ENCODE measurements around the gene TSPAN2.

TSPAN2 gene

GRCh38 chr1:115112496-115113375 is 23.4 kb upstream of the TSPAN2 start:
- peak; percentile 38 for DNase-seq

DNA sequence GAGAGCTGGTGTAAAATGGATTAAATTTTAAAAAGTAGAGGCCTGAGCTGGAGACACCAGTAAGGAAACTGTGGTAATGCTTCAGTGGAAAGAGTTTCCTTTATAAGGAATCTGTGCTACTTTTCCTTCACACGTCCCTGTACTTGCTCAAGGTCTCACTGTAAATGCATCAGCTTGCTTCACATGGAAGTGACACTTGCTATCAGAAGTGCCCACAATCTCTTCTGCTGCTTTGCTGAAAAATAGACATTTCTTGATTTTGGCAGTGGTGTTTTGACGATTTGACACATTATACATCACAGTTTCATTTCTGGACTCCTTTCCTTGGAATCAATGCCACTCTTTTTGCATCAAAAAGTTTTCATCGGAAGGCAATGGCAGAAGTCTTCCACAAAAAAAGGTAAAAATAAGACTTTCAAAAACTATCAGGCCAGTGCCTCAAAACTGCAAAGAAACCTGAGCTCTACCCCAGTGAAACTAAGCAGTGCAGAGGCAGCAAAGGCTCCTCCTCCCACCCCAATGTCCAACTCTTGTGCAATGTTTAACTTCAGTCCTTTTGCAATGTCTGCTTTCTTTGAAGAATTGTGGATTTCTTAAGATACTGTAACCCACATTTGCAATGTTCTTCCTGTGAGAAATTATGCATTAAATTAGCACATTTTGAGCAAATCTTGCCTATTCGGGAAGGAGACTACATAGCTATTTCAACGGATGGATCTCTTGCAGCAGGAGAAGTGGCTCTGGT is 18.4 kb upstream of the TSPAN2 start:
- DNase-seq, result no peak

GRCh38 chr1:115105831-115106230 is 16.5 kb upstream of the TSPAN2 start:
- DNase-seq, result no peak

DNA sequence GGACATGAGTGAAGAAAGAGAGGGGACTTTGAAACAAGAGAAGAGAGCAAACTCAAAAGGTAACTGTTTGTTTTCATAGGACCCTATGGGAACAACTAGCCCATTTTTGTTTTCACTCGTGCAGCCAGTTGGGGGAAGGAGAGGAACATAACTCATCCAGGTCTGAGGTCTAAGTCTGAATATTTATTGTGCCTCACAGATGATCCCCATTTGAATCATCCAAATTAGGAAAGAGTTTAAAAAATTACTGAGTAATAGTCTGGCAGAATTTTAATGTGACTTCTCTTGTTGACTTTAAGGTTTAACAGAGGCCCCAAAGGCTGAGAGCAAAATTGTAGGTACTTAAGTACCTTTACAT is 10.4 kb upstream of the TSPAN2 start:
- DNase-seq, result no peak

DNA sequence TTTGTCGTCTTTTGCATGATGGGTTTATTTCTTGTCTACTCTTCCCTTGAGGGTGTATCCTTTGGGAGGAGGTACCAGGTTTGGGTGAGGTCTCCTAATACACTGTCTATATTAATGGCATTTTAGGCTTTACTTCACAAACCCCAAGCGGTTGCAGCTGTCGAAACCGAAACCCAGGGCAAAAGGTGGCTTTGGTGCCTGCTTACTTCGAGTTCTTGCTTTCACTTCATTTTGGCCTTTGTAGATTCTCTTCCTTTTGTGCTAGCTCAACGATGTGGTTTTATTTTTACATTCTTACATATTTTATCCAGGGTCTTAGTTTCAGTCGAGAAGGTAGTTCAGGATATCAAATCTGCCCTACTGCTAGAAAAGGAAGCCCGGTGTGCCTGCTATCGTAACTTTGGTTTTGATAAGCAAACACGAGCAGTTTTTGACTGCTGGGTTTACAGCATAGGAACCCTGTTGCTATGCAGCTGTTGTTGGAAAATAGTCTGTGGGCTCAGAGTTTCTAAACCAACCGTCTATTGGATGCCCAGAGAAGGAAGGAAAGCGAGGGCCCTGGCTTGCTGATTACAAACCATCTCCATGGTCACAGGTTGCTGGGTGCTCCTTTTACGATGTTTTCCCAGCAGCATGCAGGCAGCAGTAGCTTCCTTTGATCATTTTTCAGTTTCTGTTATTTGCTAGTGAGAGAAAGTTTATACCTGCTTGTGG is 9.8 kb upstream of the TSPAN2 start:
- peak; percentile 59 for DNase-seq

- no peak for DNase-seq
Observed at GRCh38 chr1:115092175-115092574, 2.9 kb upstream of the TSPAN2 start.

GRCh38 chr1:115091572-115091971 is 2.3 kb upstream of the TSPAN2 start:
- DNase-seq, result no peak

DNA sequence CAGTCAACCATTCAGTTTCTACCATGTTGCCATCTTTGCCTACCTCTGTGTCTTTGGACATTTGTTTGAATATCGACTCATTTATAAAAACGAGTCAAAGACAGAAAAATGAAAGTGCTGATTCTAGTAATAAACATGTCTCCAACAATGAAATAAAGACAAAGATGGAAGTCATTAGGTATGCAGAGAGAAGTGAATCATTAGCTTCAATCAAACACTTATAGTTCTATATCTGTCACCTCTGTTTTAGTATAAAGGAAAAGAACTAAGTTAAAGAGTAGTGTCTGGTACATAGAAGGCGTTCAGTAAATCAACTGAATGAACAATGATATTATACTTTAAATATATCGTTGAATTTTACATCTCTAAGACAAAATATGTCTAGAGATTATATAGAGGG is 1.7 kb upstream of the TSPAN2 start:
- DNase-seq, result no peak

DNA sequence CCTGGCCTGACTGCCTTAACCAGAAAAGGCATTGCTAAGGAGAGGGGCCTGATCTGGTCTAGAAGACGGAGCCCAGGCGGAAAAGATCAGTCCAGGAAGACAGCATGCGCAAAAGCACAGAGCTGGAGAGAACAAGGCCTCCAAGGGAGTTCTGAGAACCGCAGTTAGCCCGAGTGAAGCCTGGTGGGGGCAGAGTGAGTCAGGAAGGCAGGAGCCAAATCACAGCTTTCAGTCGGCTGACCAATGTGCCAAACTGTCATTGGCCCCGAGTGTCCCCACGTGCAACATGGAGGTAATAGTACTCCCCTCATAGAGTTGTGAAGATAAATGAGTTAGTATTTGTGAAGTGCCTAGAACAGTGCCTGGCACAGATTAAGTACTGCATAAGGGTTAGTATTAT is 1.2 kb upstream of the TSPAN2 start:
- DNase-seq, result no peak

GRCh38 chr1:115090186-115090490 is 835 bp upstream of the TSPAN2 start:
- no peak for DNase-seq

DNA sequence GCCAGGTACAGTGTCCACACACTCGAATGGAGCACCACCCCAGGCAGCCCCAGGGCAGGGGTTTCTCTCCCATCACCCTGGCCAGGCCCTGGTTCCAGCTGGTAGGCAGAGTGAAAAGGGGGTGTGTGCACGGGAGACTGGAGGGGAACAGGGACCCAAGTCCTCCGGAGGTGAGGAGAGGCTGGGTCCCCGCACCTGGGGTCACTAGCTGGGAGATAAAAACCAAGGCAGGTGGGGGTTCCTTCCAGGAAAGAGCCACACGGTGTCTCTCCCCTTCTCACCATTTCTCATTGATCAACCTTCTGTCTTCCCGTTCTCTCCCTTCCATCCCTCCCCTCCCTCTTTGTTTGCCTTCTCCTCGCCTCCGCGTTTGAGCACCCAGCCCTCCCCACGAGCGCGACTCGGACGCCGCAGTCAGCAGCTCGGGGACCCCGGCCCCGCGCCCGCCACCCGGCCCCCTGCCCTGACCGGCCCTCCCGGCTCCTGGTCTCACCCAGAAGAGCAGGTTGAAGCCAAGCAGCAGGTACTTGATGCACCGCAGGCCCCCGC is 358 bp downstream of the TSPAN2 start:
- no peak for DNase-seq

GRCh38 chr1:115088115-115088778 is 1.1 kb downstream of the TSPAN2 start:
- DNase-seq, result no peak

GRCh38 chr1:115086176-115086830 is 3.0 kb downstream of the TSPAN2 start:
- DNase-seq, result no peak

GRCh38 chr1:115084902-115085511 is 4.3 kb downstream of the TSPAN2 start:
- DNase-seq, result no peak

GRCh38 chr1:115082949-115083348 is 6.4 kb downstream of the TSPAN2 start:
- no peak for DNase-seq

GRCh38 chr1:115078708-115079107 is 10.6 kb downstream of the TSPAN2 start:
- DNase-seq, result no peak

GRCh38 chr1:115077984-115078330 is 11.3 kb downstream of the TSPAN2 start:
- no peak for DNase-seq

DNA sequence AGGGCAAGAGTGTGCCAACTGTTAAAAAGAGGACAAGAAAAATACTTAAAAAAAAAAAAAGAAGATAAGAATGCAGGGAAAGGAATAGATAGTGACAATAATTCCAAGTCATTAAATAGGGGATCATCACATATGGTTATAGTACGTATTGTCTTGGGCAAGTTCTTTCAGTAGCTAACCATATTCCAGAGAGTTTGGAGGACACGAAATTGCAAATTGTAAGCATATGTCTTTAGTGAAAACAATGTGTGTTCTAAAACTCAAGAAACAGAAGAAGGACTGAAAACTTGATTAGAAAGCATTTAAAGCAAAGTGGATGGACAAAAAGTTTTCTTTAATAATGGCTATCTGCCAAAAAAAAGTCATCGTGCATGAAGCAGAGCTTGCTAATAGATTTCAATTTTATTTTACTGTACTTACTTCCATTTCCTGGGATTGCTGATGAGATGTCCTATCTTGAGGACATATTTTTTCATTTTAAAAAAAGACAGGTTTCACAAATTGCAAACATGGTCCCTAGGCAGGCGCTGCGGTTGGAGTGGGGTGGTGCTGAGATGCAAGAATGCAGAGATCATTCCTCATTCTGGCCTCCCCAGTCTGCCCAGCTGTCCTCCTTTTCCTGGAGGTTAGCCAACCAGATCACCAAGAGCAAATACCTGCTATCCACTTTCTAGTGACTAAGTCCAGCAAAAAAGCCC is 11.9 kb downstream of the TSPAN2 start:
- DNase-seq, result no peak

DNA sequence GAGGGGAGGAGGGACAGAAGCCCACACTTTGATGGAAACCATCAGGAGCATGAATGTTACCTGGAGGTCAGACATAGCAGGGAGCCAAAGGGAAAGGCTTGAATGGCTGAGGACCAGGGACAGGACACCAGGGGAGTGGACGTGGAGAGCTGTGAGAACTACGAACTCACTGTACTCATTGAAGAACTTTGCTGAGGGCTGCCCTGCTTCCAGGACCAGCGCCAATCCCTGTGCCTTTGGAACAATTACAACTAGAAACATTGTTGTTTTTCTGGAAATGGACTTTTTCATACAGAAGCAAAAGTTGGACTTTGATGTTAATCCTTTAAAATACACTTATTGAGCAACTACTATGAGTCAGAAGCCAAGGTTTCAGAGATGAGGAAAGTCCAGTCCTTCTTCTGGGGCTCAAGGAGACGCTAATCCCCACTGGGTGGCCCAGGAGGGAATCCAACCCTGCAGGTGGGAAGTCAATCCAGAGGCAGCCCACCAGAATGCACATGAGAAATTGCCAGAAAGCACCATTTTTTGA is 12.9 kb downstream of the TSPAN2 start:
- no peak for DNase-seq

DNA sequence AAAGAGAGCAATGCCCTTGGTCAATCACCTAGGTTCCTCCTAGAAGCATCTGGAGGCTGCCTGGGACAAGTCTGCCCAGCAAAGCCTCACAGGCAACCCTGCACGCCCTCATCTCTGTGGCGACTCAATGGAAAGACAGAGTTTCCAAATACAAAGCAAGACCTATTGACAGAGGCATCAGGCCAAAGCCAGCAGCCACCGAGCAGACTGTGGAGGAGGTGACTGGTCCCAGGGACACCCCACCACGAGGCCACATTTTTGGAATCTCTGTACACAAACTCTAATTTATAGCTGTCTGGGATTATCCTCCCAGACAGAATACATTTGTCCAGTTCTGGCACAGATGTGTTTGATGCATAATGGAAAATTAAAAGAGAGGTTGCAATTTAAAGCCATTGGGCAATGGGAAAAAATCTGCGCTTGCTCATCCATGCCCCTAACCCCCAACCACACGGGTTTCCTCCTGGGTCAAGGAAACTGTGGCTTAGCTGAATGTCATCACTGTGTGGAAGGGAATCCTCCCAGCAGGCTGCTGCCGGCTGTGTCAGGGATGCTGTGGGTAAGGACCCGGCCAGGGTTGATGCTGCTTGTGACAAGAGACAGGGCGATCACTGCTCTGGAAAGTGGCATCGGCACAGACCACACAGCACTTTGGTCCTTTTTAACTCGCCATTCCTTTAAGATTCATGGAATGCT is 14.3 kb downstream of the TSPAN2 start:
- DNase-seq, result no peak

Data from activated effector memory CD4-positive, alpha-beta T cell treated with Interleukin-2 at 50 U/mL for 16 hours (primary cell).